HG03196 (cell line): ENCODE results near the gene TAF11L3.
"Not testable (repeated sequence)": the region's sequence is repeated elsewhere in the genome, so short reads cannot be mapped to it uniquely, and the experiment has no call there.

Experiments used
- ATAC-seq: cut with Tn5 transposase; IDR thresholded peaks from one replicate; pipeline ENCODE4 v1.9.1; 2021; ENCODE audit not compliant: unreplicated experiment

Gene TAF11L3

DNA sequence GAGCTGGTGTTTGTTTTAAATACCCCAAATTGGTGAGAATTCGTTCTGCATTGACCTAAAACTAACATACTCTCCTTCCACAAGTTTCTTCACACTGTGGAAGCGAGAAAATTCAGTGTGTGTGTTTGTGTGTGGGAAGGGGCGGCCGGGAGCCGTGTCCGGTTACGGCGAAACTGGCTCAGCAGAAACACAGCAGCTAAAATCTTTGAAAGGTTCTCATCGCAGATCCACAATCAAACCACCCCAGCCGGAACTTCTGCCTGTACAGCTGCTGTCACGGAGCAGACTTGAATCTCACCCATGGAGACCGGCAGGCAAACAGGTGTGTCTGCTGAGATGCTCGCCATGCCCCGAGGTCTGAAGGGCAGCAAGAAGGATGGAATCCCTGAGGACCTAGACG is at the start of gene TAF11L3:
Gene TAF11L3 (plus strand): TSS at position 301 of the 400 bp plus-strand sequence.
- not testable (repeated sequence) for ATAC-seq

DNA sequence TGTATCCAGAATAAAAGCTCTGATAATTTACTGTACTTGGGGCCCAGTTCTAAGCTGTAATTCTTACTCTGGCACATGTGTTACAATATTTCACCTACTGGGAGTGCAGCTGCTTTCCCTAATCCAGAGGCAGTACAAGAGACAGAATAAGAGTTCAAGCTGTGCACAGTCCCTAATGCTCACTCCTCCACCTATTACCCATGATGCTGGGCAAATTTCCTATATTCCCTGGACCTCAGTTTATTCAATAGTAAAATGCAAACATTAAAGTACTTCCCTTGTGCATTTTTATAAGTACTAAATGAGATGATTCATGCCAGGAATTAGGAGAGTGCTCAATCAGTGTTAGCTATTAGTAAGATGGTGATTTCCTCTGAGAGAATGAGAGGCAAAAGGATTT is 48.1 kb upstream of the TAF11L3 start:
- ATAC-seq: no peak

DNA sequence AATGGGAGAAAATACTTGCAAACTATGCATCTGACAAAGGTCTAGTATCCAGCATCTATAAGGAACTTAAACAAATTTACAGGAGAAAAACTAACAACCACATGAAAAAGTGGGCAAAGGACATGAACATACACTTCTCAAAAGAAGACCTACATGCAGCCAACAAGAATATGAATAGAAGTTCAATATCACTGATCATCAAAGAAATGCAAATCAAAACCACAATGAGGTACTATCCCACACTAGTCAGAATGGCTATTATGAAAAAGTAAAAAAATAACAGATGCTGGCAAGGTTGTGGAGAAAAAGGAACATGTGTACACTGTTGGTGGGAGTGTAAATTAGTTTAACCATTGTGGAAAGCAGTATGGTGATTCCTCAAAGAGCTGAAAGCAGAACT is 43.1 kb upstream of the TAF11L3 start:
- not testable (repeated sequence) for ATAC-seq

DNA sequence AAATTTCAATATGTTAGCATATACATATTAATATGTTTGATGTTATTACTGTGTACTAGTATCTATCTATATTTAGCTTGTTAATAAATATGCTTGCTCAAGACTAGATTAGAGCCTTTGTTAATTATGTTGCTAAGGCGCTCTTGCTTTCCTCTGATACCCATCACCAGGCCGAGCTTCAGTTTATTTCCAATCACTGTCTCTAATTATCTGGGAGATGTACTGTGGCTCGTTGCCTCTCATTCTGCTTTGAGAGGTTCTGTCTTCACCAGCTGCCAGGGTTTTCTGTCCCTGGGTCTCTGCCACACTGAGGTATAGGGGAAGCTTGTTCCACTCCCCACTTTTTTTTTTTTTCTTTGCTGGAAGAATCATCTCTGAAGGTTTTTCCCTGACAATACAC is 41.1 kb upstream of the TAF11L3 start:
- ATAC-seq: no peak

DNA sequence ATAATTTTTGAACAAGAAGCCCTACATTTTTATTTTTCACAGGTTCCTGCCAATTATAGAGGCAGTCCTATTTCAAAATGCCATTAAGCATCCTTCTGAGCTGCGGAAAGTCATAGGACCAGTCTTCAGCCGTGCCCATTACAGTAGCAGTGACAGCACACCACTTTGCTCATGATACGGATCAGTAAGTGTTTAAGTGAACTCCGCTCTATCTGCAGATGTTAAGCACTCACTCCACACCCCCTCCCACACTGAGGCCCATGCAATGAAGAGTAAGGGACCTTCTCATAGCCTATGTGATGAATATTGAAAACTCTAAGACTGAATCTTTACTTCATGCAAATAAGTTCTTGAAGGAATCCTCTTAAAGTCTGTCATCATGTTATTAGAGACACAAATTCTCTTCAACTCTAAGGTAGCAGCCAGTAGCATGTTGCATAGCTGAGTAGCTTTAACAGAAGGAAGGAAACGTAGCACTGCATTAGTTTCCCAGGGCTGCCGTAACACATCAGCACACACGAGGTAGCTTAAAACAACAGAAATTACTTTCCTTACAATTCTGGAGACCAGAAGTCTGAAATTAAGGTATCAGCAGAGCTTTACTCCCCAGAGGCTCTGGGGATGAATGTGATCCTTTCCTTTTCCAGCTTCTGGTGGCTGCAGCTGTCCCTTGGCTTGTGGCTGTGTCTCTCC is 40.4 kb upstream of the TAF11L3 start:
- no peak for ATAC-seq

DNA sequence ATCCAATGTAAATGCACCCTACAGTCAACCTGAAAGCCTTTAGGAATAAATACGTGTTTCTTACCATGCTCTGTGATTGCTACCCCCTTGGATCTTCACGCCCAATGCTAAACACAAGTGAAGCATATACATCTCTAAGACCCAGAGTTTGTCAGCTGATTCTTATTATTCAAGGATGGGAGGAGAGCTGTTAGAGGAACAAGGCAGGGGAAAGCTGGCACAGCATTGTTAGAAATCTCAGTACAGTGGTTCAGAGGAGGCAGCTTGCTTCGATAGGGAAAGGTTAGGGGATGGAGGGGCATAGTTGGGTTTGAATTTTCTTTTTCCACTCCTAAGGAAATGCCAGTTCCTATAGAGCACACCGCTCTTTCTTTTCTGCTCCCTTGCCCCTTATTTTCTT is 36.8 kb upstream of the TAF11L3 start:
- ATAC-seq: no peak

DNA sequence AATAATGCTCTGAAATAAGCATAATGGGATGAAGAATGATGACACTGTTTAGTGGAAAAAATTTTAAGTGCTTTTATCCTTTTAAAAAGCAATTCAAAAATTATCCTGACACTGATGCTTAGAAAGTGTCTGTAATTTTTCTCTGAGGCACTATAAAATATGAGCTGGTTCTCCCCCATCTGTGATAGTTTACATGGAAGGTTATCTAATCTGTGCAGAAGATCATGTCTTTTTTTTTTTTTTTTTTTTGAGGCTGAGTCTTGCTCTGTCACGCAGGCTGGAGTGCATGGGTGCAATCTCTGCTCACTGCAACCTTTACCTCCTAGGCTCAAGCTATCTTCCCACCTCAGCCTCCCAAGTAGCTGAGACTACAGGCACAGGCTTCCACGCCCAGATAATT is 35.4 kb upstream of the TAF11L3 start:
- ATAC-seq: no peak

DNA sequence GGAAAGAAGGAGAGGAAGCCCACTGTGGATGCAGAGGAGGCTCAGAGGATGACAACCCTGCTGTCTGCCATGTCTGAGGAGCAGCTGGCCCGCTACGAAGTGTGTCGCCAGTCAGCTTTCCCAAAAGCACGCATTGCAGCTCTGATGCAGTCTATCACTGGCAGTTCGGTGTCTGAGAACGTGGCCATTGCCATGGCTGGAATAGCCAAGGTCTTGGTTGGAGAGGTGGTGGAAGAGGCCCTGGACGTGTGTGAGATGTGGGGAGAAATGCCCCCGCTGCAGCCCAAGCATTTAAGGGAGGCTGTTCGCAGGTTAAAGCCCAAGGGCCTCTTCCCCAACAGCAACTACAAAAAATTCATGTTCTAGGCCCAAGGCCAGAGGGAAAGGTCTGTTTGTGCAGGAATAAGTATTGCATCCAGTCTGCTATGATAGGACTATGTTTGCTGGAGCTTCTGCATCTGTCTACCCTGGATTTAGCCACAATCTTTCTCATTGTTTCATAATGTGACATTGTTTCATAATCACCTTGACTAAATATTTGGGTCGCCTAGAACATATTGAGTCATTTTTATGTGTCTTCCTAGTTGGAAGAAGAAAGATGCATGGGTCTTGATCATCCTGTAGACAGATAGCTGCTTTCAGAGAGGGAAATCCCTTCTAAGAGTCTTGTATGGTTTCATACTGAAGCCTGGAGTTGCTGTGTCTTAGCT is 31.5 kb upstream of the TAF11L3 start:
- ATAC-seq: not testable (repeated sequence)

DNA sequence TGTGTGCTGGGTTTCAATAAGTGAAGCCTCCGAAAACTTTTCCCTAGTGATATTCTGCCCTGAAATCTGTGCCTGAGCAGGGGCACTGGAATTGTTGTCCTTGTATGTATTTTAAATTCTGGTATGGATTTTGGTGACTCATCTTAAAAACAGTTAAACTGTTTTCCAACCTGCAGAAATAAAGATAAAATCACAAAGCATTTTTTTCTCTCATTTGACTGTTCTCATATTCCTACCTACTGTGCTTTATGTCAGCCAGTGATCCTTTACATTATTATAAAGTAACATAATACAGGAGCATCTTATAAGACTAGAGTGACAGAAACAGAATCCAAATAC is 31.0 kb upstream of the TAF11L3 start:
- no peak for ATAC-seq

DNA sequence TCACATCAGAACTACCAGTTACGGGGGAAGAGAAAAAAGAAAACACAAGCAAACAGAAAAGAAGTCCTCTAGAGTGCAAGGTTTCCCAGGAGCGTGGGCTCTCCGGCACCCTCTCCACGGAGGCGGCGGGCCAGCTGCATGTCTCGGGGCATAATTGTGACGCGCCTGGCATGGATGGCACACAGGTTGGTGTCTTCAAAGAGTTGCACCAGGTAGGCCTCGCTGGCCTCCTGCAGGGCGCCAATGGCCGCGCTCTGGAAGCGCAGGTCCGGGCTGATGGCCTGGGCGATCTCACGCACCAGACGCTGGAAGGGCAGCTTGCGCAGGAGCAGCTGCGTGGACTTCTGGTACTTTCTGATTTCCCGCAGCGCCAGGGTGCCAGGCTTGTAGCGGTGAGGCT is 26.9 kb upstream of the TAF11L3 start:
- ATAC-seq: not testable (repeated sequence)

DNA sequence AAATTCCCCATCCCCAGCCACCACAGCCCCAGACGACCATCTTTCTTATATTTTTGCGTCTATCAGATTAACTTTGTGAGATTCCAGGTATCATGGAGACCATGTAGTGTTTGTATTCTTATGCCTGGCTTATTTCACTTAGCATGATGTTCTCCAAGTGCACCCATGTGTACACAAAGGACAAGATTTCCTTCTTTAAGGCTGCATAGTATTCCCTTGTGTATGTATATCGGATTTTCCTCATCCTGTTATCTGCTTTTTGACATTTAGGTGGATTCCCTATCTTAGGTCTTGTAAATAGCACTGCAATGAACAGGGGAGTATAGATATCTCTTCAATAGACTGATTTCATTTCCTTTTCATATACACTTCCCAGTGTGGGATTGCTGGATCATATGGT is 25.4 kb upstream of the TAF11L3 start:
- ATAC-seq: no peak

DNA sequence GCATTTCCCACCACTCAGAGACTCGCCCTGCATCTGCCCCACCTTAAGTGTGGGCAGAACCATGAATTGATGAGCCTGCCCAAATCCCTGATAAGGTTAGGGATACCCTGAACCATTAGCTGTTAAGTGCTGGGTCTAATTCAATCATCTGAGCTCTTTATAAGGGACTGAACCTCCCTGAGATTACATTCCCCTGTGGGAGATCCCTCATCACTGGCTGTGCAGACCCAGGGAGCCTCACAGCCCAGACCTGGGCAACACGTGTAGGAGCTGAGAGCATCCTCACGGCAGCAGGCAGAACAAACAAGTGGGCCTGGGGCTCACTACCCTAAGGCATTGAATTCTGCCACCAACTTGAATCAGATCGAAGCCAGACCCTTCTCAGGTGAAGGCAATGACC is 20.7 kb upstream of the TAF11L3 start:
- no peak for ATAC-seq

DNA sequence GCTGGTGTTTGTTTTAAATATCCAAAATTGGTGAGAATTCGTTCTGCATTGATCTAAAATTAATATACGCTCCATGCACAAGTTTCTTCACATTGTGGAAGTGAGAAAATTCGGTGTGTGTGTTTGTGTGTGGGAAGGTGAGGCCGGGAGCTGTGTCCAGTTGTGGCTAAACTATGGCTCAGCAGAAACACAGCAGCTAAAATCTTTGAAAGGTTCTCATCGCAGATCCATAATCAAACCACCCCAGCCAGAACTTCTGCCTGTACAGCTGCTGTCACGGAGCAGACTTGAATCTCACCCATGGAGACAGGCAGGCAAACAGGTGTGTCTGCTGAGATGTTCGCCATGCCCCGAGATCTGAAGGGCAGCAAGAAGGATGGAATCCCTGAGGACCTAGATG is 20.2 kb upstream of the TAF11L3 start, which contains the start of gene TAF11L2:
Gene TAF11L2 (plus strand): TSS at position 301 of the 400 bp plus-strand sequence.
- not testable (repeated sequence) for ATAC-seq

DNA sequence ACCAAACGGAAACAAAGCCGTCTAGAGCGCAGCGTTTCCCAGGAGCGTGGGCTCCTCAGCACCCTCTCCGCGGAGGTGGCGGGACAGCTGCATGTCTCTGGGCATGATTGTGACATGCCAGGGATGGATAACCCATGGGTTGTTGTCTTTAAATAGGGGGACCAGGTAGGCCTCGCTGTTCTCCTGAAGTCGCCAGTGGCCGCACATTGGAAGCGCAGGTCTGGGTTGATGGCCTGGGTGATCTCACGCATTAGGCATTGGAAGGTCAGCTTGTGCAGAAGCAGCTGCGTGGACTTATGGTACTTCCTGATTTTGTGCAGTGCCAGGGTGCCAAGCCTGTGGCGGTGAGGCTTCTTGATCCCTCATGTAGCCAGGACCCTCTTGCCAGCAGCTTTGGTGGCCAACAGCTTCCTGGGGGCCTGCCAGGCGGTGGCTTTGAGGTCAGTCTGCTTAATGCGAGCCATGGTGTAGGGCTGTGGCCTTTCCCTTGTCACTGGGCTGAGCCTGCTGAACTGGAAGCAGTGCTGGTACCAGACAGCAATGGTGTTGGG is 6.3 kb upstream of the TAF11L3 start:
- no peak for ATAC-seq

DNA sequence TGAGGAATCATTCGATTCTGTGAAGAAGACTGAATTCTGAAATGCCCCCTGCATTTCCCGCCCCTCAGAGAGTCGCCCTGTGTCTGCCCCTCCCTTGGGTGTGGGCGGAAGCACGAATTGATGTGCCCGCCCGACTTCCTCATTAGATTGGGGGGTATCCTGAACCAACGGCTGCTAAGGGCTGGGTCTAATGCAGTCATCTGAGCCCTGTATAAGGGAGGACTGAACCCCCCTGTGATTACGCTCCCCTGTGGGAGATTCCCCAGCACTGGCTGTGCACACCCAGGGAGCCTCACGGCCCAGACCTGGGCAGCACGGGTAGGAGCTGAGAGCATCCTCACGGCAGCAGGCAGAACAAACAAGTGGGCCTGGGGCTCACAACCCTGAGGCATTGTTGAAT is 641 bp upstream of the TAF11L3 start:
- ATAC-seq: not testable (repeated sequence)

DNA sequence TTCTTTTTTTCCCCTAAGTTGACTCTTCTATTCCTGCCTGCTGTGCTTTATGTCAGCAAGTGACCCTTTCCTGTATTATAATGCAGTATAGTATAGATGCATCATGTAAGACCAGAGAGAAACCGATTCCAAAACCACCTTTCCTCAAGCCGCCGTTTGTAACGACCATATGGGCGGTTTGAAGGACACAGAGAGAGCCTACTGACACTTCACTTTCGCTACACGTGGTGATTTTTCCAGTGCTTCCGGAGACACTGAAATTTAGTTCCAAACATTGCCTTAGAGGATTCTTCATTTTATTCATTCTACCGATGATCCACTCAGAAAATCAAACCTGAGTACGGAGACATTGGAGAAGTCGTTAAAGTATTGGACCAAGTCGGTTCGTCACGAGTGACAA is 1.3 kb downstream of the TAF11L3 start:
- not testable (repeated sequence) for ATAC-seq

DNA sequence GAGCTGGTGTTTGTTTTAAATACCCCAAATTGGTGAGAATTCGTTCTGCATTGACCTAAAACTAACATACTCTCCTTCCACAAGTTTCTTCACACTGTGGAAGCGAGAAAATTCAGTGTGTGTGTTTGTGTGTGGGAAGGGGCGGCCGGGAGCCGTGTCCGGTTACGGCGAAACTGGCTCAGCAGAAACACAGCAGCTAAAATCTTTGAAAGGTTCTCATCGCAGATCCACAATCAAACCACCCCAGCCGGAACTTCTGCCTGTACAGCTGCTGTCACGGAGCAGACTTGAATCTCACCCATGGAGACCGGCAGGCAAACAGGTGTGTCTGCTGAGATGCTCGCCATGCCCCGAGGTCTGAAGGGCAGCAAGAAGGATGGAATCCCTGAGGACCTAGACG is 3.3 kb downstream of the TAF11L3 start, which contains the start of gene TAF11L4:
Gene TAF11L4 (plus strand): TSS at position 301 of the 400 bp plus-strand sequence.
- ATAC-seq: not testable (repeated sequence)

DNA sequence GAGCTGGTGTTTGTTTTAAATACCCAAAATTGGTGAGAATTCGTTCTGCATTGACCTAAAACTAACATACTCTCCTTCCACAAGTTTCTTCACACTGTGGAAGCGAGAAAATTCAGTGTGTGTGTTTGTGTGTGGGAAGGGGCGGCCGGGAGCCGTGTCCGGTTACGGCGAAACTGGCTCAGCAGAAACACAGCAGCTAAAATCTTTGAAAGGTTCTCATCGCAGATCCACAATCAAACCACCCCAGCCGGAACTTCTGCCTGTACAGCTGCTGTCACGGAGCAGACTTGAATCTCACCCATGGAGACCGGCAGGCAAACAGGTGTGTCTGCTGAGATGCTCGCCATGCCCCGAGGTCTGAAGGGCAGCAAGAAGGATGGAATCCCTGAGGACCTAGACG is 6.8 kb downstream of the TAF11L3 start, which contains the start of gene TAF11L5:
Gene TAF11L5 (plus strand): TSS at position 301 of the 400 bp plus-strand sequence.
- ATAC-seq: not testable (repeated sequence)

DNA sequence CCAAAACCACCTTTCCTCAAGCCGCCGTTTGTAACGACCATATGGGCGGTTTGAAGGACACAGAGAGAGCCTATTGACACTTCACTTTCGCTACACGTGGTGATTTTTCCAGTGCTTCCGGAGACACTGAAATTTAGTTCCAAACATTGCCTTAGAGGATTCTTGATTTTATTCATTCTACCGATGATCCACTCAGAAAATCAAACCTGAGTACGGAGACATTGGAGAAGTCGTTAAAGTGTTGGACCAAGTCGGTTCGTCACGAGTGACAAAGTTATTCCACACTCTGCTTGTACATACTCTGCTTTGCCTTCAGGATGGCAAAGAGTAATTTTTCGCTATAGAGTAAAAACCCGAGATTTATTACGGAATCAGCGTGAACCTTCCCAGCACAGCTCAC is 8.3 kb downstream of the TAF11L3 start:
- ATAC-seq: not testable (repeated sequence)

DNA sequence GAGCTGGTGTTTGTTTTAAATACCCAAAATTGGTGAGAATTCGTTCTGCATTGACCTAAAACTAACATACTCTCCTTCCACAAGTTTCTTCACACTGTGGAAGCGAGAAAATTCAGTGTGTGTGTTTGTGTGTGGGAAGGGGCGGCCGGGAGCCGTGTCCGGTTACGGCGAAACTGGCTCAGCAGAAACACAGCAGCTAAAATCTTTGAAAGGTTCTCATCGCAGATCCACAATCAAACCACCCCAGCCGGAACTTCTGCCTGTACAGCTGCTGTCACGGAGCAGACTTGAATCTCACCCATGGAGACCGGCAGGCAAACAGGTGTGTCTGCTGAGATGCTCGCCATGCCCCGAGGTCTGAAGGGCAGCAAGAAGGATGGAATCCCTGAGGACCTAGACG is 10.2 kb downstream of the TAF11L3 start, which contains the start of gene TAF11L6:
Gene TAF11L6 (plus strand): TSS at position 301 of the 400 bp plus-strand sequence.
- not testable (repeated sequence) for ATAC-seq
